ENCODE results near the gene ARHGEF11.

ARHGEF11 gene

DNA sequence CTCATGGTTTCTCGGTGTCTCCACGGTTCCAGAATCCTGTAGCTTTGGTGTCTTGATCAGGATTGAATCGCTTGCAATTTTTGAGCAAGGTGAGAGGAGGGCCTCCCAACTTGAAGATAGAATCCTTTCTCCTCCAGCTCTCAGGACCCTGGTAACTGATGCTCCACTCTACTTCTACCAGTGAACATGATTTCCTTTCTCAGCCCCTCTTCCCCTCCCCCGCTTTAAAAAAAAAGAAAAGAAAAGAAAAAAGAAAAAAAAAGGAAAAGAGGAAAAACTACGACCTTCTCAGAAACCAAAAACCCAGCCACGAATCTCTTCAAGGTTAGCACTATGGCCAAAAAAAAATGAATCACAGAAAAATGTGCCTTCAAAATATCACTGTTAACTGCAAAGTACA is 1.2 kb downstream of the ARHGEF11 start:
- DNase-seq = no peak

GRCh38 chr1:157043685-157044084 is 1.9 kb downstream of the ARHGEF11 start:
- no peak for DNase-seq

GRCh38 chr1:157042846-157043245 is 2.7 kb downstream of the ARHGEF11 start:
- DNase-seq = no peak

- no peak for DNase-seq
Observed at GRCh38 chr1:157040802-157041201, 4.7 kb downstream of the ARHGEF11 start.

- DNase-seq = no peak
Observed at GRCh38 chr1:157035121-157035520, 10.4 kb downstream of the ARHGEF11 start.

DNA sequence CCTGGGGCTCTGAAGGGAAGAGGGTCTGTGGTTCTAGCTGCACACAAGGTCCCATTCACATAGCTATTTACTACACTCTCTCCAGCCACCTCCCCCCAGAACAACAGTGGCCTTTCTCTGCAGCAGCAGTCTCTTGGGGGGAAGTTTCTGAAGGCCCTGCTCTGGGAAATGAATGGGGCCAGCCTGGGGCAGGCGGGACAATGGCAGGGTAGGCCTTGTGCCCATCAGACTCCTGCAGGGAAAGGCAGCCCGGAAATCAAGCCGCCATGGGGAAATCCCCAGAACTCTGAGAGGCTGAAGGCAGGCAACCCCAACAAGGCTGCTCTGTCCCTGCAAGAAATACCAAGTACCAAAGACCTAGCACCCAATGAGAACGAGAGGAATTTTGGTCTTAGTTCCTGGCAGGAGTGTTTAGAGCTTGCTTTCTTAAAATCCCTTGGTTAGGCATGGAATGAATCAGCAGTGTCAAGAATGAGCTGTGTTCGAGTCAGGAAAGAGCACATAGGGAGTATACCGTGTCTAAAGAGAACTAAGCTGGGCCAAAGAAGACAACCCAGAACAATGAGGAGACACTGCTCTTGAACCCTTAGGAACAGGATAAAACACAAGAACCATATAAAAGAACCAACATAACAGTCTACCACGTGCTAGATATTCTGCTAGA is 11.3 kb downstream of the ARHGEF11 start:
- DNase-seq = no peak

GRCh38 chr1:157033357-157033876 is 12.1 kb downstream of the ARHGEF11 start:
- DNase-seq = no peak

DNA sequence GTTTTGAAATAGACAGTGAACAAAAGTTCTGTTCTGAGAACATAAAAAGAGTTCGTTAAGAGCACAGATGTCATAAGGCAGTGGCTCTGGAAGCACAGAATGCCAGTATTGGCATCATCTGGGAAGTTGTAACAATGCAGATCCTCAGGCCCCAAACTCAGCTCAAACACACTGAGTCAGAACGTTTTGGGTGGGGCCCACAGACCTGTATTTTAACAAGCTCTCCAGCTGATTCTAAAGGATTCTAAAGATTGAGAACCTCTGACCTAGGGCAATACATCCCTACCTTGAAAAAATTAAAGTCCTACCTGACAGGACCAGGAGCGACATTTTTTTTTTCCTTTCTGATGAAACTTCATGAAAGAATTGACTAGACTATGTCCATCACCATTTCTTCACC is 13.2 kb downstream of the ARHGEF11 start:
- no peak for DNase-seq

GRCh38 chr1:157030728-157031127 is 14.8 kb downstream of the ARHGEF11 start:
- DNase-seq = no peak

- DNase-seq = no peak
Observed at GRCh38 chr1:157028674-157029073, 16.9 kb downstream of the ARHGEF11 start.

- no peak for DNase-seq
Observed at GRCh38 chr1:157025856-157026255, 19.7 kb downstream of the ARHGEF11 start.

GRCh38 chr1:157025385-157025784 is 20.2 kb downstream of the ARHGEF11 start:
- DNase-seq = no peak

GRCh38 chr1:157021688-157022087 is 23.9 kb downstream of the ARHGEF11 start:
- no peak for DNase-seq

DNA sequence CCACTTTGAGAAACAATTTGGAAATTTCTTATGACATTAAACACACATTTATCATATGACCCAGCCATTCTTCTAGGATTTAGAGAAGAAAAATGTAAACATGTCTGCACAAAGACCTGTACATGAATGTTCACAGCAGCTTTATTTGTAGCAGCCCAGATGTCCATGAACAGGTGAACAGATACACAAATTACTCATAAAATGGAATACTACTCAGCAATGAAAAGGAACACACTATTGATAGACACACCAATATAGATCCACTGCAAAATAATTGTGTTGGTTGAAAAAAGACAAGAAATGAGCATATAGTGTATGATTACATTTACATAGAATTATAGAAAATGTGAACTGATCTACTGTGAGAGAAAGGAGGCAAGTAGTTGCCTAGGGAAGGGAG is 26.1 kb downstream of the ARHGEF11 start:
- DNase-seq = no peak

- no peak for DNase-seq
Observed at GRCh38 chr1:157011845-157012244, 33.7 kb downstream of the ARHGEF11 start.

- no peak for DNase-seq
Observed at GRCh38 chr1:157008502-157008901, 37.0 kb downstream of the ARHGEF11 start.

DNA sequence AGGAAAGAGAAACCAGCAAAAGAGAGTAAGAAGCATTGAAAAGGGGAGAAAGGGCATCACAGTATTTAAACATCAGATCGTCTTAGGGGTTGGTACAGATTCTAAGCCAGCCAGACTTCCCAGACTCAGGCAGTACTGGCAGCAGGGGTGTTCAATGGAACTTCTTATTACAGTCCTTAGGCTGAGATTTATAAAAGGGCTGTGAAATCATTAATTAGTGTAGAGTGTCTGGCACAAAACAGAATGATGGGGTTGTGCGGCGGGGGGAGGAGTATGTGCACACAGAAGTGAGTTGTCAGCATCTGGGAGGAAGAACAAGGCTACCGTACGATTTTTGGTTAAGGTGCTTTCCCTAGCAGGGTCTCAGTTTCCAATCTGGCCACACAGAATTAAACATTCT is 38.2 kb downstream of the ARHGEF11 start:
- no peak for DNase-seq

DNA sequence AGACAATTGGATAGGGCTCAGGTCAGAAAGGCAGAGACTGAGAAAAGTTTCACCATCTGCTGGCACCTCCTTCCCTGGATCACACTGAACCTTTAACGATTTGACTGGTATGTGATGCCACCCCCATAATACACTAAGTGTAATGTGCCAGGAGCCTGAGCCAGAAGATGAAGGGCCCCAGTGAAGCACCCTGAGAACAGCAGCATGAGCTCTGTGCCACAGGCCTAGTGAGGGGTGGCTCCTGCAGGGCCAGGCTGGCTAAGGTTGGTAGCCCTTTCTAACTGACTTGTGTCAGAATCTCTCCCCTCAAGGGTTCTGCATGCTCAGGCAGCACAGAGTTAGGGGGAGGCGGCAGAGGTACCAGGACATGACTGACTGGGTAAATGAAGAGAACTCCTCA is 38.9 kb downstream of the ARHGEF11 start:
- DNase-seq = no peak

DNA sequence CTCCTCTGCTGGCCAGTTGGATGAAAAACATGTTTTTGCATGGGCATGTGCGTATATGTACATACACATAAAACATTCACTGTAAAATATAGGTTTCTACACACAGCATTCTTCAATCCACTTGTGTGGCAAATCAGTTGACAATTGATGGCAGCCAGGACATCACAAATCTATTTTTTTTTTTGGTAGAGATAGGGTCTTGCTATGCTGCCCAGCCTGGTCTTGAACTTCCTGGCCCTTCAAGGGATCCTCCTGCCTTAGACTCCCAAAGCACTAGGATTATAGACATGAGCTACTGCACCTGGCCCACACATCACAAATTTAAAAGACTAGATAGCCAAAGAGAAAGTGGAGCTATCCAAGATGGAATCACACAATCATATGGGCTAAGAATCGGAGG is 39.6 kb downstream of the ARHGEF11 start:
- DNase-seq = no peak

GRCh38 chr1:157004806-157005205 is 40.7 kb downstream of the ARHGEF11 start:
- no peak for DNase-seq

DNA sequence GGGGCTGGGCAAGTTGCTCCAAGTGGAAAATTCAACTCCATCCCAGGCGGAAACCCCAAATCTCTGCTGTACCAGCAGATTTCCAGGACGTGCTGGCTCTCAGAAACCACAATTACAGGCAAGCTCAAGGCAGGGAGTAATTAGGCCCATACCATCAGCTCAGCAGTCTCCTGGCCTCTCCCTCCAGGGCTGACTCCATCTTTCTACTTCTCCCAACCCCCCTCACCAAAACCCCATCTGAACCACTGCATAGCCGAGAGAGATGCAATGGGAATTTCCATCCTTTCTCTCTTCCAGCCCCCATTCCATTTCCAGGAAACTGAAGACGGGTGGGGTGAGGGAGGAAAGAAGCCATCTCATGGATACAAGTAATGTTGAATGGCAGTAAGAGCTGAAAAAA is 41.2 kb downstream of the ARHGEF11 start:
- DNase-seq = no peak

- DNase-seq = no peak
Observed at GRCh38 chr1:157001304-157001703, 44.2 kb downstream of the ARHGEF11 start.

DNA sequence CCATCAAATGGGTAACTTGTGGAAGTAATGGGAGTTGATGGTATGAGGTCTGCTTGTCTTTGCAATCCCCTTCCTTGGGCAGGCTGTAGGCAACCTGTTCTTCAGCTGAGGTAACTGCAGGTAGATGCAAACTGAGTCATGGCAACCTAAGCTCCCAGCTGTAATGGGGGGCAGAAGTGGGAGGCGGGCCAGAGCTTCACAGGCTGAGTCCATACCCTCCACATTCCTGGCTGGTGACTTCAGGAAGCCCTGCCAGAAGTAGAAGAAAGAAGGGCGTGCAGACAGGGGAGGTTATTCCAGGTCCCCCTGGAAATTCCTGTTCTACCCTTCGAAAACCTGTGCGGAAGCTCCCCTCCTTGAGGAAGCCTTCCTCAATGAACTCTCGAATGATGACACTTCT is 44.9 kb downstream of the ARHGEF11 start:
- no peak for DNase-seq

GRCh38 chr1:156999596-157000320 is 45.8 kb downstream of the ARHGEF11 start:
- no peak for DNase-seq
